IPS-NIHi7 (cell line): ENCODE results near the gene RAB11A.
A peak's percentile ranks its signal among the peaks of the same experiment; 100 is the strongest.

Experiments
- DNase-seq: peaks from one replicate; pipeline ENCODE4 v3.0.0; 2012; ENCODE audit warnings: mixed read lengths; ENCODE audit errors: extremely low spot score

The RAB11A gene

DNA sequence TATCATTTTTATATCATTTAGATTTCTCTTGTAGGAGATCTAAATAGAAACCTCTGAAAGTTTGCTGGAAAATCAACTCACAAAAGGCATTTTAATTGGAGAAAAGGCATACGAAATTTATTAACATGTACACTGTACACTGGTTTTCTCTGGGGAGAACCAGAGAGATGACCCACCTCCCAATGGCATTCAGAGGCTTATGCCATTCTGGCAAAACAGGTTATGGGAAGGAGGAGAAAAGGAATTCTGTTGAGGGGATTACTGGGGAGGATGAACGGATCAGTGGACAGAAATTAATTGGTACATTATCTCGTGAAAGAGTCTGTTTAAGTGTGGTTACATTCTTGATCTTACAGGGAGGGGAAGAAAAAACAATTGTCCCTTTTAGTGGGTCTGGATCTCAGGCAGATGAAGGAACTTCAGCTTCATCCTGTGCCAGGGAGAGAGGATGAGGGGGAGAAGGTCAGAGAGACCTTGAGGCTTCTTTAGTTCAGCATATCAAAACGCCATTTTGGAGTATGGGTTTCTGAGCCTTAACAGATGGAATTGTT, 16.5 kb downstream of the RAB11A start:
- DNase-seq: no peak

DNA sequence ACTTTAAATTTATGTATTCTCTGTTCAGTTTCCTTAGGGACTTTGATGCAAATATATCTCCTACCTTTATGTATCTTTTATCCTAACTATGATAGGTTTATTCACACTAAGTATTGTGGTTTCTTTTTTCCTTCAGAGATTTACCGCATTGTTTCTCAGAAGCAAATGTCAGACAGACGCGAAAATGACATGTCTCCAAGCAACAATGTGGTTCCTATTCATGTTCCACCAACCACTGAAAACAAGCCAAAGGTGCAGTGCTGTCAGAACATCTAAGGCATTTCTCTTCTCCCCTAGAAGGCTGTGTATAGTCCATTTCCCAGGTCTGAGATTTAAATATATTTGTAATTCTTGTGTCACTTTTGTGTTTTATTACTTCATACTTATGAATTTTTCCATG, 18.3 kb downstream of the RAB11A start:
- DNase-seq: no peak

DNA sequence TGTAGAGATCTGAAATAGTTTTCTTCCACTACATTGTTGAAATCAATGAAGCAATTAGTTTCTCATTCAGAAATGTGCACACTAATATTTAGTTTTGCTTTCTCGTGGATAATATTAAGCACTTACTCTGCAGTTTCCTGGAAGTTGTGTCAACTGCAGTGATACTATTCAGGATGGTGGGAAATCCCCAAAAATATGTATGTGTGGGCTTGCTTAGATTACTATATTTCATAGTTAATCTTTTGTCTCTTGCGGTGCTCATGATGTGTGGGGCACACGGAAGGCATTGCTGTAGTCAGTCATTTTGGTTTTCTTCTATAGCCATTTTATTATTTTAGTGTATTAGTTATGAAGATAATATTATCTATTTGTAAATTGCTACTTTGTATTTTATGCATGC, 19.7 kb downstream of the RAB11A start:
- no peak for DNase-seq

GRCh38 chr15:65893060-65893459, 23.8 kb downstream of the RAB11A start:
- no peak for DNase-seq

DNA sequence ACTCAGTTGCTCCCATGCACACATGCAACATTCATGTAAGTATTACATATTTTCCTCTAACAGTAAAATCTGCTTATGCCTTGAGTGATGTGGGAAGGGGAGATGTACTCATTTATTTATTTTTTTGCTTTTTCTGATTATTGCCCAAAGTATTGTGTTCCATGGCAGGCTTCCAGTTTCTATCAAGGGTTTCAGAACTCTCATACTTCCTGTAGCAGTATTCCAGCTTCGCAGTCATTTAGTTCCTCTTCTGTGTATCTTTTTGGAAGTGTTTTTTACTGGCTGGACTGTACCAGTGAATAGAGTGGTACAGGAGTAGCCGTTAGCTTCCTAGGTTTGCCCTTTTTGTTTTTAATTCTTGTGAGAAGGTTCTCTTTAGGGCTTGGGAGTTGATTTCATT, 26.9 kb downstream of the RAB11A start:
- no peak for DNase-seq

GRCh38 chr15:65900488-65900887, 31.2 kb downstream of the RAB11A start:
- DNase-seq: no peak

GRCh38 chr15:65901336-65901735, 32.0 kb downstream of the RAB11A start:
- DNase-seq: no peak

DNA sequence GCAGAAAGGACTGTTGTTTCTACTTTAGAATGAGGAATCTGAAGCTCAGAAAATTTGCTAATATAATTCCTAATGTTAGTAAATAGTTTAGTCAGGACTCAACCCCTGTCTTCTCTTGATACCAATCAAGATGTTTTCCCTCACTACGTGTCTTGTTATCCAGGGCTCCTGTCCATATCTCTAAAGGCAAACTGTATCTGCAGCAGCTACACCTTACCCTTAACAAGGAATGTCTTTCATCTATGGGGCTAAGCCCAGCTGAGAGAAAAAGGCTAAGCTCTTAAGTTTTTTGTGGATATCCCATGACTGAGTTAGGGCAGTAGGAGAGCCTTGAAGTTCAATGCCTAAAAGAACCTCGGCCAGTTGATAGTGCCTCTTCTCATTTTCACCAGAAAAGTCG, 32.5 kb downstream of the RAB11A start:
- no peak for DNase-seq

DNA sequence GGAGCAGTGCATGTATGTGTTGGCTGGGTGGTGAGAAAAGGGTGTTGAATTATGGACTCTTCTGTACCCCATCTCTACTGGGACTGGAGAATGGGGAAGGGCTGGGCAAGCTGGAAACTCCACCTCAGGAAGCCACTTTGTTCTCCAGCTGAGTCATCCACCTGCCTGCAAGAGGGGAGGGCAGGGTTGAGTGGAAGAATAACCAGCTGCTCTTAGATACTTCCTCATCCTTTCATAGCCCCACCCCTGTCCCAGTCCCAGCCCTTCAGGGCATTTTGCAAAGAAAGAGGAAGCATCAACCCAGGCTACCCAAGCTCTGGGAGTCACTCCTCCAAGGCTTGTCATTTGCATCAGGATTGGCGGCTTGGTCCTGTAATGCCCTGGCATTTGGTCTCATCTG, 33.1 kb downstream of the RAB11A start:
- peak; percentile 71 for DNase-seq

DNA sequence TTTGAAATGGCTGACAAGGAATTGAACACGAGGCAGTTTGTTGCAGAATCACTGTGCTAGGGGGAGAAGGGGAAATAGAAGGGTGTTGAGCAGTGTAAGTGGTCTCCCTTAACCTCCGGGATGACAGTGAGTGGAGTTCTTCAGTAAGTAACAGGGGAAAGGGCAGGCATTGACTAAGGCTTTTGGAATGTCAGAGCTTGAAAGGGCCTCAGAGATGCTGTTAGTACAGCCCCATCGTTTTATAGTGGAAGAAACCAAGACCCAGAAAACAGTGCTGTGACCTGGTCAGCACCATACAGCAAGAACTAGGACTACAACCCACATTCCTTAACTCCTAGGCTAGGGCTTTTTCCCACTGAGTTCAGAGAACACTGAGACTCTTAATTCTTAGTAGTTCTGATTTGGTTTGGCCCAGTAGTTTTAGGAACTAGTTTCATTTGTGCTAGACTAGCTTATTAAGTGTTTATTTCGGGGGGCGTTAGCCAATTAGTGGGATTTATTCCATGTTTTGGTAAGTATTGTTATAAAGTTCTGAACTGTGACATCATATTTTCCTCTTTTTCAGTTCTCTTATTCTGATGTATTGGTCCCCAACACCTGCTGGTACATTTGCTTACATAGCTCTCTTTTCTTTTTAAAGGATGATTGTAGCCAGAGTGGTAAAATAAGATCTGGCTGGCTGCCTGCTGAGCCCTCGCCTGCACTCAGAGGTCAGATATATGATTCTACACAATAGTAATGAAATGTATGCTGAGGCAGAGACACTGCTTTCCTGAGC, 34.2 kb downstream of the RAB11A start:
- peak; percentile 25 for DNase-seq

DNA sequence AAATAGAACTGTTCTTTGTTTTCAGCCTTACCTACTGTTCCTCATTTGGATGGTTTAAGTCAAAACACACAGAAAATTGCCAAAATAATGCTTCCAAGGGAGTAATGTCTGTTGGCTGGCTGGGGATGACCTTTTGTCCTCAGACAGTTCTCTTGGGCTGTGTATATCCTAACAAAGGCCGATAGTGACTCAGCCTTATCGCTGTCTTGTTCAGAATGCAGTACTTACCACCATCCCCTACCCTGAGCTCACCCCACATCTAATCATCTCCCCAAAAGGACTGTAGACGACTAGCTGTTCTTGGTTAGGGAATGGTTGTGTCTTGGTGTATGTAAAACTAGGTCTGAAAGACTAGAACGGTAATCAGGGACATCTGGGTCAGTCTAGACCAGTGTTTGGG, 35.0 kb downstream of the RAB11A start:
- DNase-seq: no peak

- DNase-seq: peak; percentile 39
Observed at GRCh38 chr15:65906396-65906795, 37.1 kb downstream of the RAB11A start.

DNA sequence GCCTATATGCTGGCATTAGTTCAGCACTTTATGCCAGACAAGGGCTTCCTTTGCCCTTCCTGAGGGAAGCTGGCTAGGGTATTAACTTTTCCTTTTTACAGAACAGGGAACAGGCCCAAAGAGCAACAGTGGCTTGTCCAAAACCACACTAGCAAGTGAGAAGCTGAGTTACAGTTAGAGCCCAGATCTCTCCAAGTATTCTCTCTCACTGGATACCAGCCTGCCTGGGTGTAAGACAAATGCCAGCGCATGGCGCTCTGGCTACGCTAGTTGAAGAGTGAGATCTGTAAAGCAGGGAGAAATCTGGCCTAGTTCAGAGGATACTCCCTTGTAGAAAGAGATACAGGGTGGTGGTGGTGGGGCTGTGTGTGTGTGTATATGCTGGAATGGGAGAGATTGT, 38.4 kb downstream of the RAB11A start:
- DNase-seq: no peak

- DNase-seq: no peak
Observed at GRCh38 chr15:65908876-65909275, 39.6 kb downstream of the RAB11A start.

DNA sequence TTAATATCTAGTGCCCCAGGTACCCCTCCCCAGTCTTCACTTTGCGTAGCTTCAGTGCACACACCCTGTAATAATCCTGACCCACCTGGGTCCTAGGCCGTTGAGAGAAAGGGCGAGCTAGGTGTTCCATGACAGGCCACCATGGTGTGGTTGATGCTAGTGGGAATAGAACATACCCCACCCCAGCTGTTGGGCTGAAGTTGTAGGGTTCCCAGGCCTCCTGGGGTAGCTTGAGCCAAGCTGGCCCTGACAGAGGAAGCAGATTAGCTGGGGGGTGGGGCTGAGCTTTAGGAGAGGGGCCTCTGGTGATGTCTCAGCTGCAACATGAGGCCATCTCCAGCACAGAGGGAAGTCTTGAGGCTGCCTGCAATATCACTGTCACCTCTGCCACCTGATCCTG, 40.5 kb downstream of the RAB11A start:
- DNase-seq: no peak

- DNase-seq: no peak
Observed at GRCh38 chr15:65910341-65910740, 41.0 kb downstream of the RAB11A start.

DNA sequence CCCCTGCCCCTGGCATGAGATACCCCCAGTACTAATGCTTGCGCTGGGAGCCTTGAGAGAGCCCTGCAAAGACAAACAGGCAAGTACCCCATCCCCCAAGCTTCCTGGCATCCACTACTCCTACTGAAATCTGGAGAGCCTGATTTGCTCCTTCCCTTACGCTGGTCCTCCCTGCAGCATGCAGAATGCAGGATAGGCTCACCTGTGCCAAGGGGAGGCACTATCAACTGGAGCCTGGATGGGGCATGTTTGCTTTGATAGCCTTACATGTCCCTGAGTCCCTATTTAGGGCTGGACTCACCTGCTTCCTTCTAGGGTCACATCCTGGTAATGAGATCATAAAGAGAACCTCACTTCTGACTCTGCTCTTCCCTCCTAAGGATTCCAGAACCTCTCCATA, 42.9 kb downstream of the RAB11A start:
- DNase-seq: no peak

DNA sequence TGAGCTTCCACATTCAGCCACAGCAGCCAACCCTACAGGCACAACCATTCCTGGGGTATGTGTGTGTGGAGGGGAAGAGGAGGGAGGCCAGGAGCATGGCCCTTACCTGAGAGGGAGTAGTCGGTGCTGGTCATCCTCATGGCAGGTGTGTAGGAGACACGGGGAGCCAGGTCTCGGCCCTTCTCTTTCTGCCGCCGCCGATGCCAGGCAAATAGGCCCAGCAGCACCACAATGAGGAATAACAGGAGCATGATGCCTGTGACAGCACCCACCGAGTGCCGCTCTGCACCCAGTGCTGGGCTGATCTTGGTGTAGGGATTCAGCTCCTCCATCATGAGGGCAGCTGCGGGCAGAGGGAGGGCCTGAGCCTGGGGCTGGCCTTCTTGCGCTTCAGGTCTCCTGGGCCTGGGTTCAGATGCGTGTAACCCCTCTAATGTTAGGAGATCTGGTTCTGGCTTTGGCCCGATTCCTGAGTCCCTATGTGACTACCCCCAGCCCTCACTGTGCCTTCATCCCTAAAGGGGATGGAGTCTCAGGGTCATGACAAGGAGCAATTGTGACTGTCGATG, 44.4 kb downstream of the RAB11A start:
- no peak for DNase-seq

DNA sequence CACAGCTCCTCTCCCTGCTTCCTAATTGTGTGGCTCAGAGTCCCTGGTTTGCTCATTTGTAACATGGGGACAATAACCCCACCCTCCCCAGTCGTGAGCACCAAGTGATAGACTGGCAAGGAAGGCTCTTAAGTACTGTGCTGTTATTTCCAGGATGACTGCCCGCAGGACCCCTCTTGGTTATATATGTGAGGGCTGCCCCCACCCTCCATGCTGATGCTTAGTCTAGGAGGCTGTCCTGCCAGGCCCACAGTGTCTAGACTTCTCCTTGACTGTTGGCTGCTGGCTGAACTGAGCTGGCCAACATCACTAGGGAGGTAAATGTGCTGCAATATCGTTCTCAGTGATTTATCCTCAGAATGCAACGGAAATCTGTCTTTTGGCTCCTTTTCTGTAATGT, 45.1 kb downstream of the RAB11A start:
- DNase-seq: no peak

GRCh38 chr15:65914981-65915925, 46.0 kb downstream of the RAB11A start:
- no peak for DNase-seq

DNA sequence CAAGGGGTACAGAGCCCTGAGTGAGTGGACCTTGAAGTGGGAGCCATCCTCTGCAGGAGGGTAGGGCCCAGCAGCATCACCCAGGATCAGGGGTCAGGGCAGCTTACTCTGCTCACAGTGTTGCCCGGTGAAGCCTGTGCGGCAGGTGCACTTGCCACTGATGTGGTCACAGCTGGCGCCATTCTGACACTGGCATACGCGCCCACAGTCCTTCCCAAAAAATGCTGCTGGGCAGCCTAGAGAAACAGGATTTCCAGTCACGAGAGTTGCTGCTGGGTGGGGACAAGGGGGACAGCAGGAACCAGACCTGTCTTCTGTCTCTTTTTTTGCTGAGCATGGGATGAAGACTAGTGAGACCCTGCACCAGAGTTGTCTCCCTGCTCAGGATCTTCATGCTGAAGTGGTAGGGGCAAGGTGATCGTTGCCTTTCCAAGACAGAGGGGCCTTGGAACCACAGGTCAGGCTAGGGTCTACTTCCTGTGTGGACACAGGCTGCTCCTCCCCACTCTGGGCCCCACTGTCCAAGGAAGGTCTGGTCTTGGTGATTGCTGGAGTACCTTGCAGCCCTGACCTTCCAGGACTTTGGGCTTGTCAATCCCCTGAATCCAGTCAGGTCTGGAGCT, 46.9 kb downstream of the RAB11A start:
- no peak for DNase-seq
